ENCODE measurements around the gene TBRG4.

Gene TBRG4

DNA sequence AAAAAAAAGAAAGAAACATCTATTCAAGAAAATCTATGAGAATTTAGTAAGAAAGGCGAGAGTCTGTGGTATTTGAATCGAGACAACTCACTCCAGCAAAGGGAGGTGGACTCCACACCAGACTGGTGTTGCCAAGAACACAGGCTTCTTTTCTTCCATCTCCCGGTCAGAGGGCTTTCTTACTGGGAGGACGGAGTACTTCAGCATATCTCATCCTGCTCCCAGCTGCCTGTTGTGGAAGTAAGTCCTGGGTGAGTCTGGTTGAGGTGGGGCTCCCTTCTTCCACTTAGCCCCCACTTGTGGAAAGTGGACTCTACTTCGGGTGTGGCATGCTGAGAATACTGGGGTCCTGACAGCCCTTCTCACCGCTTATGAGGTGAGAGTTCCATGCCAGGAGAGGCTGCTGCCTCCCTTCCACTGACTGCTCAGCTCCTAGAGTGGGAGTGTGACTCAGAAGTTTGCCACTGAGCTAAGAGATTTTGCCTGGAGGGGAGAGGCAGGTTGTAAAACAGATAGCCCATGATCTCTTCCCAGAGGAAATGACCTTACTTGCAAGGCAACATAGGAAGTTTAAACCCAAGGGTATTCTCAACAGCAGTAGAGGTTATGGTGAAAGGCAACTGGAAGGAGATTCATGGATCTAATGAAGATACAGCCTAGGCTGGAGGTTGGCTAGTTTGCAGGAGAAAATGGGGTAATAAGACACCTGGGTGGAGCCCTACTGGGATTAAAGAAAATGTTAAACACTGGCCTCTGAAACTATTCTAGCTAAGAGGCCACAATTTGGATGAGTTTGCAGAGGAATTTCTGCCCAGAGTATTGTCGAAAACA lies 19.2 kb downstream of the TBRG4 start:
- DNase-seq (ENCODE audit: extremely low read depth in 1 of 2, low read depth in 1 of 2): no peak

DNA sequence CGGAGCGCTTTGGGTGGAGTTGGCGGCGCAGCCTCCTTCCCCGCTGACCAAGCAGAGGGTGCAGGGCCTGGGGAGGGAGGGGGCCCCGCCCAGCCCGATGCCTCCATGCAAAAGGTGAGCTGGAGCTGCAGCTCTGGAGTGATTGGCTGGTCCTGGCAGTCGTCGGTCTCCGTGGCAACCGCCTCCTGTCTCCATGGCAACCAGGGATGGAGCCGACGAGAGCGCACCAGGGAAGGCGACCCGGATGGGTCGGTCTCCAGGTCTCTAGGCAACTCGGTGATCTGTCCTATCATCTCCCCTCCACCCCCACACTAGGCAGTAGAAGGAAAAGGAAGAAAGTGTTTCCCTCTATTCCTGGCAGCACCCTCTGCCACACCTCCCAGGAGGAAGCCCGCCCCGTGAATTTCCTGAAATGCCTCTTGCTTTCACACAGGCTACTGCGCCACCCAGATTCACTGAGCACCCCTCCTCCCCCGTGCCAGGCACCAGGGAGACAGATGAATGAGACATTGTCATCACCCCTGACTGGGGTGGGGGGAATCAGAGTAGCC lies 22.1 kb downstream of the TBRG4 start:
- DNase-seq (ENCODE audit: extremely low read depth in 1 of 2, low read depth in 1 of 2): peak; percentile 28 to 53

DNA sequence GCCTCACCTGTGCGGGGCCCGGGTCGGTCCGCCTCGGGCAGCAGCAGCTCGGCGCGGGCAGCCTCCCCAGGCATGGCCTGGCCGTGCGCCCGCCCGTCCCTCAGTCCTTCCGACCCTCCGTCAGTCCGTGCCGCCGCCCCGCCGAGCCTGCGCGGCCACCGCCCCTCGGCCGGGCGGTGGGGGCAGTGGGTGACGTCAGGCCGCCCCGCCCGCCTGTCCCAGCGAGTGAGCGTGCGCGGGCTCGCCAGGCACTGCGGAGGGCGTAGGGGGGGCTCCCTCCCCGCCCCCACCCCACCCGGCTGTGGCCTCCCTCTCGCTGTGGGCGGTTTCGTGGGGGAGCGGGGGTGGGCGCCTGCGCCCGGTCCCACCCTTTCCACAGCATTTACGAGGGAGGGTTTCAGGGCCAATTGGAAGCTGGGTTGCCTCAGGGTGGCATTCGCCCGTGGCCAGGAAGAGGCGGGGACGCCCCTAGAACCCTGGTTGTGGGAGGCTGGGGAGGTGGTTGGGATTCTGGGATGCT lies 22.6 kb downstream of the TBRG4 start, which contains the start of gene NACAD:
TSS of gene NACAD (minus strand) at position 149 of the 520 bp plus-strand sequence. CDS start at position 74, 75 bp downstream.
- no peak for DNase-seq (ENCODE audit: extremely low read depth in 1 of 2, low read depth in 1 of 2)

DNA sequence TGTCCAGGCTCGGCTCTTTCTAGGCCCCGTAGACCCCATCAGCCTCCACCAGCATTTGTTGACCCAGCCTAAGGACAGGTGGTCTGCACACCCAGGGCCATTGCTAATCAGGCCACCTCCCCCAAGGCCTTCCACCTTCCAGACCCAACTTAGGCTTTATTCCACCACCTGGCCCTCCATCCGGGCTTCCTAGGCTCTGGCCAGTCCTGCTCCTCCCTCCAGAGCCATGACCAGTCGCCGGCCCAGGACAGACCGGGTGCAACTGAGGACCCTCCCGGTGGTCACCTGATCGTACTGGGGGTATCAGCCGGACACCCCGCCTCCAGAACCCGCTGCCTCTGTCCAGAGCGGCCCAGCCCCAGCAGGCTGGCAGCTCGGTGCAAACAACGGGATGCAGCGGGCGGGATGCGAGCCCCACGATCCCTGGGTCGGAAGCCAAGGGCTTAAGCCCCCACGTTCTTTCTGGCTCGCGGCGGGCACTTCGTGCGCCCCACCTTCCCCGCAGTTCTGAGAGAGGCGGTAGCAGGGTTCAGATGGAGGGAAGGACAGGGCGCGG lies 23.3 kb downstream of the TBRG4 start:
- DNase-seq (ENCODE audit: extremely low read depth in 1 of 2, low read depth in 1 of 2): no peak

DNA sequence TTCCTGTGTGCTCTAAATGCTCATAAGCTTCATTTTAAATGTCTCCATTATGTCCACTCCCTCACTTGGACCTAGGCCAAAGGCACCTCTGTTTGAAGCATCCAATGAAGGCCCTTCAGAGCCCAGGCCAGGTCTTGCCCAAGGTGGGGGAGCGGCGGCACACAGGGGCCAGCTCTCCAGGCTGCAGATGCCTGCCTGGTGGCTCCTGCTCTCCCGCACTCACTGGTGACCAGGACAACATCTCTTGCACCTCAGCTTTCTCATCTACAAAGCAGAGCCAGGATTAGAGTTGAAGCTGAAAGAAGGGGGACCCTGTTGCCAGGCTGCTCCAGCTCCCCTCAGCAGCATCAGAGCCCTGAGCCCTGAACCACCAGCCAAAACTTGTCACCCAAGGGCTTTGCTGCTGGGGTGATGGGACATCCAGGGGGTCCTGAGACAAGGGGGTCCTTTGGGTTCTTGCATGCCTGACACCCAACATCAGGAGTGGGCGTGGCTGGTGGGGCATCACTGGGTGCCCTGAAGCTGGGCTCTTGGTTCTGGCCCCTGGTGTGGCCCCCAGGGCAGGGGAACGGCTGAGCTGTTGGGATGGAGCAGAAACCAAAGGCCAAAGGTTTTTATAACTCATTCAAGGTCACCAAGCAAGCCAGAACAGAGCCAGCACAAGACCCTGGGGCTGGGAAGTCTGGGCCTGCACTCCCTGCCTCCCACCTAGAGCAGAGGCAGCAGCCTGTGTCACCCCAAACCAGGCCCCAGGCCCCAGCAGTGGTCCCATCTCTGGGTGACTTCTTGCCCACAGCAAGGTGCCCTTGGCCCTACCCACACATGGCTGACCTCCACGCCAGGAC lies 24.0 kb downstream of the TBRG4 start:
- DNase-seq (ENCODE audit: extremely low read depth in 1 of 2, low read depth in 1 of 2): no peak

DNA sequence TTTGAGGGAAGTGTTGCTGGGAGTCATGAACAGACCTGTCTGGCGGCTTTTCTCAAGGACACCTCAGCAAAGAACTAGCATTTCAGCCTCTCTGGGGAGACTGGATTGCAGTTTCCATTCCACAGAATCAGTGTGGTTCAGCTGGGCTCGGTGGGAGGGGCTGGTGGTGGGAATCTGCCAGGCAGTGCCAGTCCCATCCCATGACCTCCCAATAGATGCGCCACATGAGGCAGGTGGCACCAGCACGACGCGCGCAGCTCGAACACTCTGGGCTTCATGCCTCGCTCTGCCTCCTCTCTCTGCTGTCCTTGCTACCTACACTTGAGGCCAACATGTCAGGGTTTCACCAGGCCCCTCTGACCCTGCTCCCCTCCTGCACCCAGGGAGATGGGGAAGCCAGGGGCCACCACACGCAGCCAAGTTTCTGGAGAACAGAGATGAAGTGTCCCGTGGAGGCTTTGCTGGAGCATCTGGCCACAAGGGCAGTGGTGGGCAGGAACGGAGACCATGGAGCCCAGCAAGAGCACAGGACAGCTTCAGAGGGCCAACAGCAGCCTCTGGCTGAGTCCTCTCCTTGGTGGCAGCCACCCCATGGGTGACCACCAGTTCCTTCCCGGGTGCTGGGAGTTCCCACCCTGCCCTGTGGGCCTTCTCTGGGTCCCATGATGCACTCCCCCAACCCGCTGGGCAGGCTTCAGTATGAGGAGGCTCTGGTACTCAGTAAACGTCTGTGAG lies 25.0 kb downstream of the TBRG4 start:
- no peak for DNase-seq (ENCODE audit: extremely low read depth in 1 of 2, low read depth in 1 of 2)

DNA sequence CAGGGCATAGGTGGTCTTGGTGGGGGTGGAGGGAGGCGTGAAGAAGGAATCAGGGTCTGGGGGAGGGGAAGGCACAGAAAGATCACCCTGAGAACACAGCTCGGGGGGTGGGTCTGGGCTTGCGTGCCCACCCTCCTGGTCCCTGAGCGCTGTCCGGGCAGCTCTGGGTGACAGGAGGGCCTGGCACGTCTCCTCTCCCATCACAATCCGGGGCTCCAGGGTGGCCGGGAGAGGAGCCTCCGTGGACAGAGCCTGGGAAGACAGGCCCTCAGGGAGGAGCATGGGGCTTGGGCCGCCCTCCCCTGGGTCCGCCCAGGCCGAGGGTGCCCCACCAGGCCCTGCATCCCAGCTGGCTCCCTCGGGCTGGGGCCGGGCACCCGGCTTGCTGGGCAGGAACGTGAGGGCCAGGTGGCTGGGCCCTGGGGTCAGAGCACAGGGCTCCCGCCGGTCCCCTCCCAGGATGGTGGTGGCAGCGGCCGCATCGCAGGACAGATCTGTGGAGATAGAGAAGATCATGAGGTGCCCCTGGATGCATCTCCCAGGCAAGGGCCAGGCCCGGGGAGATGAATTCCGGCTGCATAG lies 25.8 kb downstream of the TBRG4 start:
- DNase-seq (ENCODE audit: extremely low read depth in 1 of 2, low read depth in 1 of 2): no peak

DNA sequence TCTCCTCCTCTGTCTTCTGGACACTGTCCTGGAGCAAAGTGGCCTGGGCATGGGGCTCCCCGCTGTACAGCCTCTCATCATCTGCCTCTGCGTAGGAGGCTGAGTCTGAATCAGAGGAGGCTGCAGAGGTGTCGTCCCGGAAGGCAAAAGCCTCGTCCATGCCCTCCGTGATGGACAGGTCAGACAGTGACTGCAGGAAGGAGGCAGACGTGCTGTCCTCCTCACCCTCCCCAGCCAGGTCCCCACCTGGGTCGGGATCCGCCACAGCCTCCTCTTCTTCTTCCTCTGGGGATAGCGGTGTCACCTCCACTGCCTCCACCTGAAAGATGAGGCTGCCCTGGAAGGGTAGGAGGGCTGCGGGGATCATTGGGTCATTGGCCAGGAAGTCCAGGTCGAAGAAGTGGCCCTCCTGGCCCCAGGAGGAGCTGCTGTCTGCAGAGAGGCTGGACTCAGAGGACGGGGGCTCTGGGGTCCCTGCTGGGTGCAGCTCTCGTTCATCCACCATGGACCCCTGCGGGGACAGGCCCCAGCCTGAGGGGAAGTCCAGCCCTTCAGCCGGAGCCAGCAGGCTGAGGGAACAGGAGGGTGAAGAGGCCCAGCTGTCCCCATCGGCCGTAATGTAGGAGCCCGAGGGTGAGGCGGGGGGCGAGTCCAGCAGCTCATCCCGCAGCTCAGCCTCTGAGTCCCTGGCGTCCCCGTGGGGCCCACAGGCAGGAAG lies 26.4 kb downstream of the TBRG4 start:
- DNase-seq (ENCODE audit: extremely low read depth in 1 of 2, low read depth in 1 of 2): no peak

DNA sequence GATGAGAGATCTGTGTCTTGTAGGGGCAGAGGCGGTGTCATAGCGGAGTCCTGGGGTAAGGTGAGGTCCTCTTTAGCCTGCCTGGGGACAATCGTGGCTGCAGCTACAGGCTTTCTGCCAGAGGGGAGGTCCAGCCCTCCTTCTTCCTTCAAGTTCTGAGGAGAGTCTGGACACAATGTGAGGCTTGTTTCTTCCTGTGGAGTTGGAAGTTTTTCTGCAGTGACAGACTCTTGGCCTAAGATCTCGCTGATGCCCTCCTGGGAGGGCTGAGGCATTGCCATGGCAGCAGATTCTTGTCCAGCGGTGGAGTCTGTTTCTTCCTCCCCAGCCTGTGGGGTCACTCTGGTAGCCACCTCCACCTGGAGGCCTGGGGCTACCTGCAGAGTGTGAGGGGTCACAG lies 27.2 kb downstream of the TBRG4 start:
- DNase-seq (ENCODE audit: extremely low read depth in 1 of 2, low read depth in 1 of 2): no peak

DNA sequence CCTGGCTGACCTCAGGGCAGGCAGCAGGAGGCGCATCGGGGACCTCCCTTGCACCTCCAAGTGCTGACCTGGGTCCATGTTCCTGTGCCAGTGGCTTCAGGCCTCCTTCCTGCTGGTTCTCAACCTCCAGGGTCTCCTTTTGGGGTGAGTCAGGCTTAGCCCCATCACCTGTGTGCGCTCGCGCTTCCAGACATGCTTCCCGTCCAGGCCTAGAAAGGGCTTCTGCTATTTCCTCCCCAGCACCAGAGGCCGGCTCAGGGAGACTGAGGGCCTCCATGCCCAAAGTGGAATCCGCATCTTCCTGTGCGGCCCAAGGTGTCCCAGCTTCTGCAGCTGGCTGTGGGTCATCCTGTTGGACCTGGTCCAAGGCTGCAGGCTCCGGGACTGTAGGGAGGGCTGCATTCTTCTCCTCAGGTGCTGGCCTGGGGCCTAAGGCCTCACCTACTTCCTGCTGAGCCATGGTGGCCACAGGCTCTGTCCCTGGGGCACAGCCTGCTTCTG lies 28.6 kb downstream of the TBRG4 start:
- DNase-seq (ENCODE audit: extremely low read depth in 1 of 2, low read depth in 1 of 2): no peak

DNA sequence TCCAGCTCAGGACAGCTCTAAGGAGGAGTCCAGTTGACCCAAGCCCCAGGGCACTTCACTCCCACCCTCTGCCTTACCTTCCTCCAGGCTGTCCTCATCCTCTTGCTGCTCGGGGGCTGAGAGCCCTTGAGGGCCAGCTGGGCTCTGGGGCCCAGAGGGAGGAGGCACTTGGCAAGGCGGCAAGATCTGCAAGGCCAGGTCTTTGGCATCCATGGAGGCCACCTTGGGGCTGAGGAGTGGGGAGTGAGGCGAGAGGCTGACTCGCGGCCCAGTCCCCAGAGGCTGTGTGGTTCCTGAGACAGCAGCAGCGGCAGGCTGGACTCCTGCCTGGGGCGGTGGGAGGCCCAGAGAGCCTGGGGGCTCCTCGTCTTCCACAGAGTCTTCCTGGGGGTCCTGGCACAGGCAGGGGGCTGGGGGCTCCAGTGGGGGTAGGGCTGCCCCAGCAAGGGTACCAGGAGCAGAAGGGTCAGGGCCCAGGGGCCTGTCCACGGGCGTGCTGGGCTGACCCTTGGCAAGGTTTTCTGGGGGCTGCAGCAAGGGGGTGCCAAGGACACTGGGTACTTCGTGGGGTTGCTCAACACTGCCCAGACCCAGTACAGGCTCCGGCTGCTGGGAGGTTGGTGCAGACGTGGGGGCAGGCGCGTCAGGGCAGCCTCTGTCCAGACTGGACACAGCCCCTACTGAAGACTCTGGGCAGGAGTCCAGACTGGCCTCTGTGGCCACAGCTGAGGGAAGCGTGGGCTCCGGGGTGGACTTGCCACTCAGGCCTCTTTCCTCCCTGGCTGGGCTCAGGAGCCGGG lies 29.3 kb downstream of the TBRG4 start:
- no peak for DNase-seq (ENCODE audit: extremely low read depth in 1 of 2, low read depth in 1 of 2)

DNA sequence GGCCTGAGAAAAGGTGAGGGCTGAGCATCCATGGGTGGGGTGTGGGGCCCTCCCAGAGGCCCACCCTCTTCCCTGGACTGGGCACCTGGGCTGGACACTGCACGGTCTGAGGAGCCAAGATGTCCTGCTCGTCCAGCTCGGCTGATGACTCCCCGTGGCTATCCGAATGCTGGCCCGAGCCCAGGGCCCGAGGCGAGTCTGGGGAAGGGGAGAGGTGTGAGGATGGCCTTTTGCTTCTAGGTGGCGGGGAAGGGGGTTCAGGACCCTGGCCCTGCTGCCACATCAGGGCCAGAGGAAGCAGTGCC lies 29.9 kb downstream of the TBRG4 start:
- DNase-seq (ENCODE audit: extremely low read depth in 1 of 2, low read depth in 1 of 2): no peak

DNA sequence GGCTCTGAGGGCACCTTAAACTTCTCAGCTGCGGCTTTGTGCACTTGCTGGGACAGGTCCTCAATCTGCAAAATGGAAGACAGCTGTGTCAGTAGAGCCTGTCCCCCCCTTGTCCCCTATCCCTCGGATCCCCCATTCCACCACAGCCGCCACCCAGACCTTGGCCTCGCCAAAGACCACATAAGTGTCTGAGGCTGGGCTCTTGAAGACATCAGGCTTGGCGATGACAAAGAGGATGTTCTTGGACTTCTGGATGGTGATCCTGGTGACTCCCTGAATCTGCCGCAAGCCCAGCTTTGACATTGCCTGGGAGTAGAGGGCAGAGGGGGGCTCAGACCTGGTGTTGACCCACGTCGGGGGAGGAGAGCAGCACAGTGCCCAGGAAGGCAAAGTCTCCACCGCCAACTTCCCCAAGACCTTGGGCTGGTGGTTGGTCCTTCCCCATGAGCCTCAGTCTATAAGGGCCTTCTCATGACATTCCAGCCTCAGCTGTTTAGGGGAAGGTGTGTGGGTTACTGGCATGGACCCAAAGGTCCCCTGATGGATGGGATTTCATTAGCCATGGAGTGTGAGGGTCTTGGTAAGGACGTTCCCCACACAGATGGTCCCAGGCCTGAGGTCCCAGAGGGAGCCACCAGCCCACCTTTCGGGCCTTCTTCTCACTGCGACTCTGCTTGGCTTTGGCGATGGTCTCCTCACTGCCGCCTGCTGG lies 30.4 kb downstream of the TBRG4 start:
- no peak for DNase-seq (ENCODE audit: extremely low read depth in 1 of 2, low read depth in 1 of 2)

DNA sequence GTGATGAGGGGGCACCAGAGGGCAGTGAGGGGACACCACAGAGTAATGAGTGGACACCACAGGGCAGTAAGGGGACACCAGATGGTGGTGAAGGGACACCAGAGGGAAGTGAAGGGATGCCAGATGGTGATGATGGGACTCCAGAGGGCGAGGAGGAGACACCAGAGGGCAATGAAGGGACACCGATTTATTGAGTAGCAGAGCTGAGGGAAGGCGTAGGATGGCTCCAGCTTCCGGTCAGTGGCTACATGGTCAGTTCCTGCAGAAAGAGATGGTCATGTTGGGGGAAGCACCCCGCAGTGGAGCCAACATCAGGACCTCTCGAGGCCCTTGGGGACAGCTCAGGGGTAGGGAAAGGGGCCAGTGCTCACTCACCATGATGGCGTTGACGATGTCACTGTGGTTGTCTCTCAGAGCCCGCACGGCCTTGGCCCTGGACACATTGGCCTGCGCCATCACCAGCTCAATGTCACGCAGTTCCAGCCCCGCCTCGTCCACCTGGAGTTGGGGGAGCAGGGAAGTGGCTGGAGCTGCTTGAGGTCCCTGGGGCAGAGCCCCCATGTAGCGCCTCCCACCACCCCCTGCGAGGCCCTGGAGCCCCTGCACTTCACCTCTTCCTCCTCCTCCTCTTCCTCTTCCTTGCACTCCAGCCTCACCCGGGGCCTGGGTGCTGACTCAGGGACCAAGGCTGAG lies 31.1 kb downstream of the TBRG4 start:
- DNase-seq (ENCODE audit: extremely low read depth in 1 of 2, low read depth in 1 of 2): no peak

DNA sequence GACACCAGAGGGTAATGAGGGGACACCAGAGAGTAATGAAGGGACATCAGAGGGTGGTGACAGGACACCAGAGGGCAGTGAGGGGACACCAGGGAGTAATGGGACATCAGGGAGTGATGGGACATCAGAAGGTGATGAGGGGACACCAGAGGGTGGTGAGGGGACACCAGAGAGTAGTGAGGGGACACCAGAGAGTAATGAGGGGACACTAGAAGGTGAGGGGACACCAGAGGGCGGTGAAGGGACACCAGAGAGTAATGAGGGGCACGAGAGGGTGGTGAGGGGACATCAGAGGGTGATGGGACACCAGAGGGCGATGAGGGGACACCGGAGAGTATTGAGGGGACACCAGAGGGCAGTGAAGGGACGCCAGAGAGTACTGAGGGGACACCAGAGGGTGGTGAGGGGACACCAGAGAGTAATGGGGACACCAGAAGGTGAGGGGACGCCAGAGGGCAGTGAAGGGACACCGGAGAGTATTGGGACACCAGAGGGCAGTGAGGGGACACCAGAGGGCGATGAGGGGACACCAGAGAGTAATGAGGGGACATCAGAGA lies 33.3 kb downstream of the TBRG4 start:
- DNase-seq (ENCODE audit: extremely low read depth in 1 of 2, low read depth in 1 of 2): no peak

DNA sequence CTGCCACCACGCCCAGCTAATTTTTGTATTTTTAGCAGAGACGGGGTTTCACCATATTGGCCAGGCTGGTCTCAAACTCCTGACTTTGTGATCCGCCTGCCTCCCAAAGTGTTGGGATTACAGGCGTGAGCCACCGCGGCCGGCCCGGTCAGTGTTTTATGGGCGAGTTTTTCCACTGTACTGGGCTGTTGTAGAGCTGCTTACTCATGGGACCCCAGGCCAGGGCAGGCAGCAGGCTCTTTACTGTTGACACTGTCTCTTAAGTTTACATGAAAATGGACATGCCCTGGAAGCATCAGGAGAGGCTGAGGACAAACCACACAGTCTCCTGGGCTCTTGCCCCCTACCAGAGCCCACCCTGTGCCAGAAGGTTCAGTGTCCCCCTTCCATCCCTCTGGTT lies 33.9 kb downstream of the TBRG4 start:
- DNase-seq (ENCODE audit: extremely low read depth in 1 of 2, low read depth in 1 of 2): no peak

DNA sequence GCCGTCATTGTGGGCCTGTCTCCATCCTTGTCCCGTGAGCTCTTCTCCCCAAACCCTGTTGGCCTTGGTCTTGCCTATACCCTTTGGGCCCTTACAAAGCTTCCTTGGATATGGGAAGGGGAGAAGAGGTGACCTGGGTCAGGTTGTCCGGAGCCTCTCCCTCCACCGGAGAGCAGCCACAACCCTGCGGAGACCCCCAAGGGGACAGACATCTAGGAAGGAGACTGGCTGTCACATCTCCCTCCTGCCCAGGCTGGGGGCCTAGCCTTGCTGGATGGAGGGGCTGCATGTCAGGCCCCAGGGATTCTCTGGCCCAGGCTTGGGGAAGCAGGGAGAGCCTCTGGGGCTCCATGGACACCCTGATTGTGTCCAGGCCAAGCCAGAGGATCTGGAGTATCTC lies 34.6 kb downstream of the TBRG4 start:
- DNase-seq (ENCODE audit: extremely low read depth in 1 of 2, low read depth in 1 of 2): no peak

All from activated CD8-positive, alpha-beta memory T cell treated with anti-CD3 and anti-CD28 coated beads for 1 hour (primary cell).